MM.1S (cell line): ENCODE measurements around the gene GJA4.

Source experiments
- EZH2 ChIP-seq: fragments of 300-600 bp; sonication (generic); optimal IDR thresholded peaks from 2 replicates; pipeline ENCODE3; 2017; ENCODE audit warnings: low read depth, mild to moderate bottlenecking, antibody characterized with exemption, low read length, mixed read lengths
- EZH2phosphoT487 ChIP-seq: fragments of 300-600 bp; sonication (generic); IDR thresholded peaks from 2 replicates; pipeline ENCODE4 v1.6.1; 2018; ENCODE audit warnings: antibody characterized with exemption, low read length
- TF ChIP-seq, protein P1 (sequence below): fragments of 300-600 bp; sonication (generic); IDR thresholded peaks from 2 replicates; pipeline ENCODE4 v1.5.1; 2016; ENCODE audit warnings: antibody characterized with exemption, low read length, mixed read lengths

DNA sequence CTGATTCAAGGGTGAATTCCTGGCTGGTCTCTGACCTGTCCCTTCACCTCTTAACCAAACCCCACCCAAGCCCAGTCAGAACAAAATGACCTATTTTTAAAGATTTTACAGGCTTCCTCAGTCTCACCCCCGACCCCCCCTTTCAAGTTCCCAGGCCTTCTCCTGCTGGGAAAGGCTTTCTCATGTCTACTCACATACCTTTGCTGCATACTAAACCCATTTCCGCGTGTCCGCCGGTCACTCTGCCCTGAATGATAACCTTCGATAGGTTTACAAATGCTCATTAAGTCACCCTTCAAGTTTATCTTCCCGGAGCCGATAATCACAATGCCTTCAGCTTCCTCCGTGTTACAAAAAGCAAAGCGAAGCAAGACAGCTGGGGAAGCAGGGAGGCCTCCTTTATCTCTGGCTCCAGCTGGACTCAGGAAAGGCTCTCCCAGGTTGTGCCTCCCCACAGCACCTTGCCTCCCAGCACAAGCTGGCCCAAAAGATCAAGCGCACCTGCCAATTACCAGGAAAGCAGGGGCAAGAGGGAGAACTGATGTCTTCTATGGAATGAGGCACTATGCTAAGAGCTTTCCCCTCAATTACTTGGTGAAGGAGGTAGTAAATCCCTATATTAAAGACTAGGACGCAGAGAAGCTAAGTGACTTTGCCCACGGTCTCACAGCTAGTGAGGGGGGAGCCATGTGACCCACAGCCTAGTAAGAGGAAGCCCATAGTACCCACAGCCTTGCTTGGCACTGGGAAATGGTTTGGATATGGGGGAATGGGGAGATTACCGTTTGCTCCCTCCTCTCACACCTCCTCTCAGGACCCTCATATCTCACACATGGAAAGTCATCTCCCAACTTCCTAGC, 50.8 kb downstream of the GJA4 start:
- TF ChIP-seq EZH2 (no peak), EZH2phosphoT487 (no peak)
- TF ChIP-seq, protein P1, sequence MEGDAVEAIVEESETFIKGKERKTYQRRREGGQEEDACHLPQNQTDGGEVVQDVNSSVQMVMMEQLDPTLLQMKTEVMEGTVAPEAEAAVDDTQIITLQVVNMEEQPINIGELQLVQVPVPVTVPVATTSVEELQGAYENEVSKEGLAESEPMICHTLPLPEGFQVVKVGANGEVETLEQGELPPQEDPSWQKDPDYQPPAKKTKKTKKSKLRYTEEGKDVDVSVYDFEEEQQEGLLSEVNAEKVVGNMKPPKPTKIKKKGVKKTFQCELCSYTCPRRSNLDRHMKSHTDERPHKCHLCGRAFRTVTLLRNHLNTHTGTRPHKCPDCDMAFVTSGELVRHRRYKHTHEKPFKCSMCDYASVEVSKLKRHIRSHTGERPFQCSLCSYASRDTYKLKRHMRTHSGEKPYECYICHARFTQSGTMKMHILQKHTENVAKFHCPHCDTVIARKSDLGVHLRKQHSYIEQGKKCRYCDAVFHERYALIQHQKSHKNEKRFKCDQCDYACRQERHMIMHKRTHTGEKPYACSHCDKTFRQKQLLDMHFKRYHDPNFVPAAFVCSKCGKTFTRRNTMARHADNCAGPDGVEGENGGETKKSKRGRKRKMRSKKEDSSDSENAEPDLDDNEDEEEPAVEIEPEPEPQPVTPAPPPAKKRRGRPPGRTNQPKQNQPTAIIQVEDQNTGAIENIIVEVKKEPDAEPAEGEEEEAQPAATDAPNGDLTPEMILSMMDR, result no peak
